H9 (cell line): Measurements from ENCODE around the gene SLC17A6. TPM values are rescaled to one million over a fixed set of nuclear protein-coding genes. Genes with fewer than 3 reads are reported as not detected.

Source experiments
- DNase-seq: peaks from one replicate; pipeline ENCODE4 v3.0.0-alpha.2; 2017
- H2AFZ ChIP-seq: one replicate; pipeline ENCODE4 v1.6.1; 2013; ENCODE audit warnings: mild to moderate bottlenecking, low read length, control low read depth, moderate library complexity
- H2AK5ac ChIP-seq: 2 replicates; pipeline ENCODE4 v1.6.1; 2013; ENCODE audit warnings: low read length, control low read depth, mixed read lengths; ENCODE audit not compliant: insufficient read length
- H2BK120ac ChIP-seq: one replicate; pipeline ENCODE4 v1.6.1; 2013; ENCODE audit warnings: low read depth, mild to moderate bottlenecking, low read length, control low read depth, inconsistent platforms; ENCODE audit not compliant: poor library complexity, severe bottlenecking
- H2BK12ac ChIP-seq: 2 replicates; pipeline ENCODE4 v1.6.1; 2013; ENCODE audit warnings: low read length, control low read depth, mixed read lengths, low read depth; ENCODE audit not compliant: insufficient read length
- H2BK15ac ChIP-seq: 2 replicates; pipeline ENCODE4 v1.6.1; 2013; ENCODE audit warnings: low read depth, low read length, control low read depth
- H2BK20ac ChIP-seq: one replicate; pipeline ENCODE4 v1.6.1; 2013; ENCODE audit warnings: low read depth, mild to moderate bottlenecking, low read length, control low read depth, inconsistent platforms; ENCODE audit not compliant: poor library complexity, severe bottlenecking
- H2BK5ac ChIP-seq: 2 replicates; pipeline ENCODE4 v1.6.1; 2013; ENCODE audit warnings: low read length, control low read depth, mixed read lengths; ENCODE audit not compliant: insufficient read length
- H3K14ac ChIP-seq: 2 replicates; pipeline ENCODE4 v1.6.1; 2013; ENCODE audit warnings: low read length, control low read depth; ENCODE audit not compliant: insufficient read depth
- H3K18ac ChIP-seq: 2 replicates; pipeline ENCODE4 v1.6.1; 2013; ENCODE audit warnings: low read depth, mild to moderate bottlenecking, mixed read lengths, low read length, control low read depth; ENCODE audit not compliant: insufficient read length
- H3K23ac ChIP-seq: 2 replicates; pipeline ENCODE4 v1.6.1; 2013; ENCODE audit warnings: low read length, control low read depth, mixed read lengths, low read depth; ENCODE audit not compliant: insufficient read length
- H3K23me2 ChIP-seq: 2 replicates; pipeline ENCODE4 v1.6.1; 2013; ENCODE audit warnings: low read depth, mild to moderate bottlenecking, mixed read lengths, low read length, control low read depth; ENCODE audit not compliant: insufficient read length, poor library complexity, severe bottlenecking
- H3K27ac ChIP-seq: 2 replicates; pipeline ENCODE4 v1.5.1; 2013; ENCODE audit warnings: low read length, control low read depth, mixed read lengths, low read depth; ENCODE audit not compliant: insufficient read length
- H3K27me3 ChIP-seq: 2 replicates; pipeline ENCODE4 v1.6.1; 2013; ENCODE audit warnings: low read length, control low read depth, inconsistent platforms; ENCODE audit not compliant: insufficient read depth
- H3K4ac ChIP-seq: 2 replicates; pipeline ENCODE4 v1.6.1; 2013; ENCODE audit warnings: low read depth, mild to moderate bottlenecking, control low read depth, inconsistent platforms, low read length, moderate library complexity
- H3K4me1 ChIP-seq: 2 replicates; pipeline ENCODE4 v1.6.1; 2013; ENCODE audit warnings: low read length, control low read depth, inconsistent platforms; ENCODE audit not compliant: insufficient read depth
- H3K4me2 ChIP-seq: 2 replicates; pipeline ENCODE4 v1.6.1; 2013; ENCODE audit warnings: low read length, control low read depth, mixed read lengths; ENCODE audit not compliant: insufficient read length, insufficient read depth
- H3K56ac ChIP-seq: 2 replicates; pipeline ENCODE4 v1.6.1; 2013; ENCODE audit warnings: low read depth, mild to moderate bottlenecking, mixed read lengths, low read length, control low read depth; ENCODE audit not compliant: insufficient read length
- H3K79me1 ChIP-seq: 2 replicates; pipeline ENCODE4 v1.6.1; 2013; ENCODE audit warnings: low read depth, mild to moderate bottlenecking, moderate library complexity, low read length, control low read depth, inconsistent platforms; ENCODE audit not compliant: insufficient read depth, poor library complexity, severe bottlenecking
- H3K79me2 ChIP-seq: 2 replicates; pipeline ENCODE4 v1.6.1; 2013; ENCODE audit warnings: low read length, control low read depth, inconsistent platforms; ENCODE audit not compliant: insufficient read depth
- H3K9ac ChIP-seq: 2 replicates; pipeline ENCODE4 v1.6.1; 2013; ENCODE audit warnings: low read length, control low read depth, mixed read lengths; ENCODE audit not compliant: insufficient read length; ENCODE audit errors: extremely low read depth
- H3K9me3 ChIP-seq: one replicate; pipeline ENCODE4 v1.6.1; 2013; ENCODE audit warnings: low read depth, low read length, inconsistent platforms; ENCODE audit not compliant: control insufficient read depth
- H3T11ph ChIP-seq: one replicate; pipeline ENCODE4 v1.6.1; 2013; ENCODE audit warnings: mild to moderate bottlenecking, low read length, control low read depth, inconsistent platforms
- H4K20me1 ChIP-seq: one replicate; pipeline ENCODE4 v1.6.1; 2013; ENCODE audit not compliant: control insufficient read depth, insufficient read length, insufficient read depth
- H4K5ac ChIP-seq: 2 replicates; pipeline ENCODE4 v1.6.1; 2013; ENCODE audit warnings: low read depth, mild to moderate bottlenecking, mixed read lengths, low read length, control low read depth; ENCODE audit not compliant: insufficient read length
- H4K8ac ChIP-seq: replicated peaks from 2 replicates; pipeline ENCODE4 v1.6.1; 2013; ENCODE audit warnings: low read length, control low read depth, mixed read lengths, low read depth; ENCODE audit not compliant: insufficient read length
- H4K91ac ChIP-seq: 2 replicates; pipeline ENCODE4 v1.6.1; 2013; ENCODE audit warnings: low read depth, mild to moderate bottlenecking, moderate library complexity, mixed read lengths, low read length, control low read depth; ENCODE audit not compliant: insufficient read length
- H3K27ac Mint-ChIP-seq, 3 experiments: 2 replicates in 2 of 3; 3 replicates in 1 of 3; pipeline ENCODE4 v1.8.0; 2020 to 2021; ENCODE audit warnings: mixed read lengths in 3 of 3, mild to moderate bottlenecking in 1 of 3, moderate library complexity in 1 of 3
- H3K27me3 Mint-ChIP-seq: 2 replicates; pipeline ENCODE4 v1.8.0; 2021; ENCODE audit warnings: low read depth, mild to moderate bottlenecking, moderate library complexity, mixed read lengths
- H3K36me3 Mint-ChIP-seq, 3 experiments: 2 replicates in 2 of 3; 3 replicates in 1 of 3; pipeline ENCODE4 v1.8.0; 2020 to 2021; ENCODE audit warnings: low read depth in 3 of 3, mixed read lengths in 3 of 3; ENCODE audit not compliant: insufficient read depth in 1 of 3
- H3K4me1 Mint-ChIP-seq, 2 experiments: 2 replicates each; pipeline ENCODE4 v1.8.0; 2020; ENCODE audit warnings: mixed read lengths in 2 of 2
- H3K4me3 Mint-ChIP-seq, 2 experiments: 2 replicates in 1 of 2; 3 replicates in 1 of 2; pipeline ENCODE4 v1.8.0; 2020 to 2021; ENCODE audit warnings: mild to moderate bottlenecking in 2 of 2, mixed read lengths in 2 of 2, moderate library complexity in 1 of 2
- H3K9me3 Mint-ChIP-seq, 2 experiments: 2 replicates in 1 of 2; 3 replicates in 1 of 2; pipeline ENCODE4 v1.8.0; 2020; ENCODE audit warnings: mild to moderate bottlenecking in 2 of 2, mixed read lengths in 2 of 2, moderate library complexity in 1 of 2
- WGBS: extraction: QIAGEN DNeasy Blood & Tissue Kit; methylation state at CpG from one replicate; pipeline ENCODE4 v1.1.7; 2013; ENCODE audit warnings: missing lambda C conversion rate, low lambda C conversion rate, mixed read lengths; ENCODE audit not compliant: insufficient read length; ENCODE audit errors: extremely low coverage; 5-methylcytosine and 5-hydroxymethylcytosine counted together
- total RNA-seq: library from RNA; stranded (reverse); gene quantifications from 2 replicates; pipeline ENCODE4 v1.2.1, GENCODE V29; 2021
- TF ChIP-seq, protein P1 (sequence below): fragments of 200-600 bp; sonication (generic); conservative IDR thresholded peaks from 3 replicates; pipeline ENCODE4 v1.8.0; 2021; ENCODE audit warnings: antibody characterized with exemption, mild to moderate bottlenecking

Gene SLC17A6
- total RNA-seq, 1 experiment from 2014 or later: not detected

DNA sequence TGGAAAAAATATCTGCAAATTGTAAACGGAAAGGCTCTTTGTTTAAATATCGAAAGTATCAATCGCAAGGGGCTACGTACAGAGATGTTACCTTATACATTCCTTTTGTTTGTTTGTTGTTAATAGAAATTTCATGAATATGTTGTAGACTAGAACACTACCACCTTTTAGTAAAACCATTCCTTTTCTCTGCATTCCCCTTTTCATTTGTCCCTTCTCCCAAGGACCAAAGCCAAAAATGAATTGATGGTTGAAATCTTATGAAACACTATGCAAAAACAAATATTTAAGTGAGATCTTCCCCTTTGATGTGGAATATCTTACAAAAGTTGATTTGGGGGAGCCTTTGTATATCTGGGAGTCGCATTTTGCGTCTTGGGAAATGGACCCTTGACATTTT lies 2.1 kb downstream of the SLC17A6 start:
- Histone ChIP-seq H3K79me1 (no peaks in the 10 kb centered on the region), H3K4me2 (peak overlapping the region; percentile 58), H3K23me2 (peaks cover 28% of the 10 kb centered on the region), H4K20me1 (no peaks in the 10 kb centered on the region), H3K14ac (no peak overlapping the region), H3K9me3 (no peaks in the 10 kb centered on the region), H2BK5ac (no peak overlapping the region), H4K5ac (no peak overlapping the region), H2AFZ (no peak overlapping the region), H3K56ac (no peak overlapping the region), H3T11ph (no peak overlapping the region), H3K9ac (no peak overlapping the region), H2BK12ac (no peak overlapping the region), H3K4ac (no peak overlapping the region), H3K79me2 (no peaks in the 10 kb centered on the region), H2BK15ac (no peak overlapping the region), H4K91ac (no peak overlapping the region), H4K8ac (no peak overlapping the region), H2BK120ac (no peak overlapping the region), H3K27ac (no peak overlapping the region), H3K4me1 (no peaks in the 10 kb centered on the region; the same call in 1 of the 2 replicates), H2BK20ac (no peak overlapping the region), H3K27me3 (peaks cover 17% of the 10 kb centered on the region; the same call in 1 of the 2 replicates), H3K23ac (no peak overlapping the region), H2AK5ac (no peak overlapping the region), H3K18ac (no peak overlapping the region)
- no CpG with 5 or more reads among the region's 6 CpGs for WGBS
- peaks cover 58 to 64% of the 10 kb centered on the region in 2 experiments for H3K4me1 Mint-ChIP-seq
- no peaks in the 10 kb centered on the region; a peak in 2 of 5 replicates for H3K9me3 Mint-ChIP-seq
- TF ChIP-seq, protein P1, sequence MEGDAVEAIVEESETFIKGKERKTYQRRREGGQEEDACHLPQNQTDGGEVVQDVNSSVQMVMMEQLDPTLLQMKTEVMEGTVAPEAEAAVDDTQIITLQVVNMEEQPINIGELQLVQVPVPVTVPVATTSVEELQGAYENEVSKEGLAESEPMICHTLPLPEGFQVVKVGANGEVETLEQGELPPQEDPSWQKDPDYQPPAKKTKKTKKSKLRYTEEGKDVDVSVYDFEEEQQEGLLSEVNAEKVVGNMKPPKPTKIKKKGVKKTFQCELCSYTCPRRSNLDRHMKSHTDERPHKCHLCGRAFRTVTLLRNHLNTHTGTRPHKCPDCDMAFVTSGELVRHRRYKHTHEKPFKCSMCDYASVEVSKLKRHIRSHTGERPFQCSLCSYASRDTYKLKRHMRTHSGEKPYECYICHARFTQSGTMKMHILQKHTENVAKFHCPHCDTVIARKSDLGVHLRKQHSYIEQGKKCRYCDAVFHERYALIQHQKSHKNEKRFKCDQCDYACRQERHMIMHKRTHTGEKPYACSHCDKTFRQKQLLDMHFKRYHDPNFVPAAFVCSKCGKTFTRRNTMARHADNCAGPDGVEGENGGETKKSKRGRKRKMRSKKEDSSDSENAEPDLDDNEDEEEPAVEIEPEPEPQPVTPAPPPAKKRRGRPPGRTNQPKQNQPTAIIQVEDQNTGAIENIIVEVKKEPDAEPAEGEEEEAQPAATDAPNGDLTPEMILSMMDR: no peak
- no peaks in the 10 kb centered on the region; a peak in 3 of 7 replicates for H3K36me3 Mint-ChIP-seq
- peak overlapping the region; percentile 62 to 76; a peak in 4 of 5 replicates for H3K4me3 Mint-ChIP-seq
- no peak overlapping the region for H3K27ac Mint-ChIP-seq
- no peak for DNase-seq
- peaks cover 79% of the 10 kb centered on the region for H3K27me3 Mint-ChIP-seq
